T47D (cell line): ENCODE measurements around the gene ACOD1.

Source experiments
- DNase-seq, 2 experiments: peaks; one replicate each; pipeline versions ENCODE4 v3.0.0 to v3.0.0-alpha.2; 2011 to 2012; ENCODE audit warnings: low read depth in 1 of 2, low spot score in 1 of 2
- JUND ChIP-seq: IDR thresholded peaks from 2 replicates; pipeline ENCODE4 v1.6.1; 2012; ENCODE audit warnings: low read depth
- in situ Hi-C: cut with HindIII; loops from 2 replicates; pipeline ENCODE4 v1.10.0; 2016; ENCODE audit warnings: low sequenced_read_pairs, low pct_unique_long_range_greater_than_20kb

Gene ACOD1

GRCh38 chr13:77002590-77003190 is 54.4 kb downstream of the ACOD1 start:
- DNase-seq = peak in 1 of 2 experiments; percentile 34
- TF ChIP-seq JUND = no peak
- in situ Hi-C loops = no loop called here
